Measurements from ENCODE around the gene WIPF1. TPM values are rescaled to one million over a fixed set of nuclear protein-coding genes. Genes with fewer than 3 reads are reported as not detected.

Gene WIPF1
- total and polyA plus RNA-seq, 2 donors (not counting 3 experiments of a cell fraction or from before 2014, with no cell fraction given) = 15.3 to 42.0 TPM

DNA sequence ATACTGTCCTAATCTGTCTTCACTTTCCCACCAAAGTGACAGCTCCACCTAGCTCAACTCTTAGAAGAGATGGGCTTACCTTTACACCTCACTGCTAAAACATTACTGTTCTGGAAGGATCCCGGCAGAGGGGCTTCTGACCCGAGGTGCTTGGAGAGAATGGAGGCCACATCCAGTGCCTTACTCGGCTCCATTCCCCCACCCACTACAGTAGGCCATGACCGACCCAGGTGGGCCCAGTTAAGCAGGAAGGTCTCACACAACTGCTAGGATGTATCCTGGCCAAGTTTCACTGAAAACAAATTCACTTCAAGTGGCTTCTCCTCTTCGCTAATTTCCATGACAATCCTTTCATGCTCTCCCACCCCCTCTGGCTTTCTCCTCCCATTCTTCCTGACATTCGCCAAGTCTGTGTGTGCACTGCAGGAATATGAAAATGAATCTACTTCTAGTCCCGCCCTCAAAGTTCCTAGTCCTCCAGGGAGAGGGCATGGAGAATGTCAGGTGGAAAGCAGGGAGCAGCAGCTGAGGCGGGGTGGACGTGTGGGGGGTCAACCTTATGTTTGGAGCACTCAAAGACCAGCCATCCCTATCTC is 11.8 kb downstream of the WIPF1 start:
- H4K20me1 ChIP-seq (replicated peaks; ENCODE audit: control insufficient read depth, extremely low read depth, insufficient read depth, low read length) = no peaks in the 10 kb centered on the region
- DNase-seq (ENCODE audit: low read depth, low spot score) = no peak
- H2AFZ ChIP-seq (ENCODE audit: low read depth, low read length) = no peak overlapping the region
- TF ChIP-seq MYC (IDR thresholded peaks at IDR 0.05; ENCODE audit: low read depth, low read length) = no peak
- TF ChIP-seq POLR2AphosphoS5 (IDR thresholded peaks at IDR 0.05; ENCODE audit: insufficient read depth, low read depth, low read length) = no peak
- no peak for TF ChIP-seq JUN (IDR thresholded peaks at IDR 0.05; ENCODE audit: borderline replicate concordance, insufficient read depth, insufficient read length, low read depth)
- TF ChIP-seq FOS (IDR thresholded peaks at IDR 0.05; ENCODE audit: borderline replicate concordance, insufficient read depth, low read length) = no peak
- no peak for TF ChIP-seq GATA2 (IDR thresholded peaks at IDR 0.05; ENCODE audit: insufficient read depth, insufficient read length, low read depth, low read length)
- TF ChIP-seq, protein P1, sequence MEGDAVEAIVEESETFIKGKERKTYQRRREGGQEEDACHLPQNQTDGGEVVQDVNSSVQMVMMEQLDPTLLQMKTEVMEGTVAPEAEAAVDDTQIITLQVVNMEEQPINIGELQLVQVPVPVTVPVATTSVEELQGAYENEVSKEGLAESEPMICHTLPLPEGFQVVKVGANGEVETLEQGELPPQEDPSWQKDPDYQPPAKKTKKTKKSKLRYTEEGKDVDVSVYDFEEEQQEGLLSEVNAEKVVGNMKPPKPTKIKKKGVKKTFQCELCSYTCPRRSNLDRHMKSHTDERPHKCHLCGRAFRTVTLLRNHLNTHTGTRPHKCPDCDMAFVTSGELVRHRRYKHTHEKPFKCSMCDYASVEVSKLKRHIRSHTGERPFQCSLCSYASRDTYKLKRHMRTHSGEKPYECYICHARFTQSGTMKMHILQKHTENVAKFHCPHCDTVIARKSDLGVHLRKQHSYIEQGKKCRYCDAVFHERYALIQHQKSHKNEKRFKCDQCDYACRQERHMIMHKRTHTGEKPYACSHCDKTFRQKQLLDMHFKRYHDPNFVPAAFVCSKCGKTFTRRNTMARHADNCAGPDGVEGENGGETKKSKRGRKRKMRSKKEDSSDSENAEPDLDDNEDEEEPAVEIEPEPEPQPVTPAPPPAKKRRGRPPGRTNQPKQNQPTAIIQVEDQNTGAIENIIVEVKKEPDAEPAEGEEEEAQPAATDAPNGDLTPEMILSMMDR (IDR thresholded peaks at IDR 0.05; ENCODE audit: extremely low read depth in 1 of 2, insufficient read depth in 1 of 2, low read depth in 1 of 2, low read length in 2 of 2) = no peak
- TF ChIP-seq POLR2A (IDR thresholded peaks at IDR 0.05; ENCODE audit: low read depth, low read length) = no peak
- TF ChIP-seq, protein P2, sequence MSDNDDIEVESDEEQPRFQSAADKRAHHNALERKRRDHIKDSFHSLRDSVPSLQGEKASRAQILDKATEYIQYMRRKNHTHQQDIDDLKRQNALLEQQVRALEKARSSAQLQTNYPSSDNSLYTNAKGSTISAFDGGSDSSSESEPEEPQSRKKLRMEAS (IDR thresholded peaks at IDR 0.05; ENCODE audit: insufficient read depth, insufficient read length) = no peak
- TF ChIP-seq EZH2 (IDR thresholded peaks at IDR 0.05; ENCODE audit: borderline replicate concordance, low read depth, low read length, severe bottlenecking) = no peak
- intact Hi-C loops (cut with micrococcal nuclease) = no loop called here
- no peak overlapping the region for H3K4me2 ChIP-seq (ENCODE audit: insufficient read depth, low read length)
- no TSS peak for BruUV-seq (replicated peaks)
- H3K27me3 ChIP-seq (ENCODE audit: control insufficient read depth in 2 of 2, insufficient read depth in 2 of 2, low read length in 2 of 2) = no peaks in the 10 kb centered on the region
- dilution Hi-C loops (cut with MboI; ENCODE audit: extremely low pct_ligation_motif_present, low sequenced_read_pairs) = no loop called here
- ChIA-PET CTCF (interaction anchor here (2.1 kb wide), 1 partner anchor 103 kb away, joined by 5 read pairs; no protein-coding TSS in a partner anchor), POLR2A (no interaction called here)
- H3K4me3 ChIP-seq (replicated peaks in 1 of 3; ENCODE audit: insufficient read depth in 1 of 3, low read depth in 1 of 3, low read length in 3 of 3) = no peak overlapping the region
- no peak overlapping the region for H3K9ac ChIP-seq (replicated peaks; ENCODE audit: extremely low read depth, insufficient read depth, low read length)
- no peaks in the 10 kb centered on the region for H3K4me1 ChIP-seq (ENCODE audit: control insufficient read depth, extremely low read depth, insufficient read depth, low read length)
- no peaks in the 10 kb centered on the region for H3K79me2 ChIP-seq (ENCODE audit: control insufficient read depth, insufficient read depth, low read length)
- H3K9me3 ChIP-seq (replicated peaks; ENCODE audit: control insufficient read depth, insufficient read depth, low read length) = no peaks in the 10 kb centered on the region
- FAIRE-seq = no peak
- no peaks in the 10 kb centered on the region for H3K36me3 ChIP-seq (ENCODE audit: control insufficient read depth in 2 of 2, extremely low read depth in 1 of 2, insufficient read depth in 2 of 2, low read length in 2 of 2)
- H3K9me1 ChIP-seq (replicated peaks; ENCODE audit: control insufficient read depth, extremely low read depth, insufficient read depth, low read length) = no peaks in the 10 kb centered on the region
- no peak overlapping the region for H3K27ac ChIP-seq (ENCODE audit: insufficient read depth, low read depth, low read length)

Measured in endothelial cell of umbilical vein (primary cell).